Measurements from ENCODE around the gene FBXW7. TPM values are rescaled to one million over a fixed set of nuclear protein-coding genes. Genes with fewer than 3 reads are reported as not detected.

FBXW7 gene
- total RNA-seq, 1 experiment from 2014 or later: 23.0 TPM

GRCh38 chr4:152273343-152273742, 262.5 kb downstream of the FBXW7 start:
- TF ChIP-seq CTCF (IDR thresholded peaks at IDR 0.05 in 2 of 3, conservative IDR thresholded peaks at IDR 0.05 in 1 of 3; ENCODE audit: borderline replicate concordance in 1 of 3, insufficient read depth in 1 of 3, low read depth in 2 of 3, low read length in 2 of 3): no peak
- no peak for TF ChIP-seq ELF1 (IDR thresholded peaks at IDR 0.05; ENCODE audit: borderline replicate concordance, low read depth)
- no peak for TF ChIP-seq RAD21 (IDR thresholded peaks at IDR 0.05; ENCODE audit: low read depth)
- TF ChIP-seq SP1 (IDR thresholded peaks at IDR 0.05; ENCODE audit: low read depth): no peak
- no peak for TF ChIP-seq CEBPB (IDR thresholded peaks at IDR 0.05; ENCODE audit: low read depth)
- no peak for TF ChIP-seq POLR2A (IDR thresholded peaks at IDR 0.05; ENCODE audit: borderline replicate concordance, extremely low read depth, insufficient read depth, insufficient read length)
- no peak for TF ChIP-seq MAX (IDR thresholded peaks at IDR 0.05)
- TF ChIP-seq ZBTB33 (IDR thresholded peaks at IDR 0.05; ENCODE audit: extremely low read depth, insufficient replicate concordance, low read length): no peak
- TF ChIP-seq TCF7L2 (IDR thresholded peaks at IDR 0.05; ENCODE audit: borderline replicate concordance, extremely low read depth, insufficient read depth, insufficient read length): no peak
- TF ChIP-seq CBX3 (IDR thresholded peaks at IDR 0.05; ENCODE audit: low read depth): no peak
- no peak for TF ChIP-seq ATF3 (IDR thresholded peaks at IDR 0.05)
- TF ChIP-seq ZNF274 (IDR thresholded peaks at IDR 0.05; ENCODE audit: low read depth, low read length): no peak
- TF ChIP-seq SIN3A (IDR thresholded peaks at IDR 0.05; ENCODE audit: low read depth): no peak
- no peak for TF ChIP-seq REST (IDR thresholded peaks at IDR 0.05; ENCODE audit: low read depth)
- no peaks in the 10 kb centered on the region for H3K4me1 ChIP-seq (ENCODE audit: control insufficient read depth in 1 of 2, insufficient read depth in 2 of 2, low read length in 2 of 2)
- no peaks in the 10 kb centered on the region for H3K27me3 ChIP-seq (ENCODE audit: insufficient read depth, low read length)
- H3K4me2 ChIP-seq (ENCODE audit: low read length): no peak overlapping the region
- CTCF ChIA-PET: no interaction called here
- no peak overlapping the region for H3K9ac ChIP-seq (ENCODE audit: low read length)
- DNase-seq (ENCODE audit: low read depth, low spot score) (no peak), ATAC-seq (no peak)
- H2AFZ ChIP-seq (ENCODE audit: low read depth, low read length, poor library complexity, severe bottlenecking): peak overlapping the region; percentile 65
- RAD21 ChIA-PET (ENCODE audit: low non-redundant PET in 1 of 2, low total read pairs in 2 of 2, uncharacterized antibody in 2 of 2, unreplicated experiment in 2 of 2): no interaction called here
- BruUV-seq (replicated peaks): no TSS peak
- H4K20me1 ChIP-seq (ENCODE audit: insufficient read depth): no peaks in the 10 kb centered on the region
- POLR2A ChIA-PET: no interaction called here
- no peaks in the 10 kb centered on the region for H3K9me3 ChIP-seq (ENCODE audit: control insufficient read depth in 1 of 2, insufficient read depth in 1 of 2, low read depth in 1 of 2, low read length in 2 of 2)
- H3K79me2 ChIP-seq (ENCODE audit: insufficient read depth, low read length): no peaks in the 10 kb centered on the region
- no peaks in the 10 kb centered on the region for H3K36me3 ChIP-seq (ENCODE audit: control insufficient read depth in 1 of 2, insufficient read depth in 2 of 2, low read length in 2 of 2)
- H3K27ac ChIP-seq (ENCODE audit: low read depth, low read length): no peak overlapping the region
- intact Hi-C loops (cut with micrococcal nuclease): no loop called here
- no peak overlapping the region for H3K4me3 ChIP-seq (replicated peaks in 1 of 2; ENCODE audit: low read depth in 1 of 2, low read length in 2 of 2)
- H3K9me2 ChIP-seq (ENCODE audit: insufficient read depth): no peaks in the 10 kb centered on the region

Measured in HCT116 (cell line).